Skeletal muscle tissue (tissue), 4 donors: ENCODE measurements around the gene TMEM187. TPM values are rescaled to one million over a fixed set of nuclear protein-coding genes. Genes with fewer than 3 reads are reported as not detected.

Experiments
- H3K27ac ChIP-seq: one replicate; pipeline ENCODE4 v1.7.0; 2013; ENCODE audit warnings: mild to moderate bottlenecking, low read depth, low read length, inconsistent platforms
- H3K27me3 ChIP-seq, 3 donors: one replicate each; pipeline ENCODE4 v1.7.0; 2013; ENCODE audit warnings: low read length in 3 of 3; ENCODE audit not compliant: control insufficient read depth in 3 of 3, insufficient read depth in 3 of 3
- H3K36me3 ChIP-seq, 3 donors: one replicate each; pipeline ENCODE4 v1.7.0; 2013; ENCODE audit warnings: low read length in 3 of 3; ENCODE audit not compliant: control insufficient read depth in 3 of 3, insufficient read depth in 3 of 3
- H3K4me1 ChIP-seq, 3 donors: one replicate each; pipeline ENCODE4 v1.7.0; 2013; ENCODE audit warnings: low read length in 3 of 3, mild to moderate bottlenecking in 3 of 3; ENCODE audit not compliant: control insufficient read depth in 3 of 3, insufficient read depth in 3 of 3
- H3K4me3 ChIP-seq, 3 donors: one replicate each; pipeline ENCODE4 v1.7.0; 2013; ENCODE audit warnings: low read length in 3 of 3
- H3K9ac ChIP-seq, 3 donors: one replicate each; pipeline ENCODE4 v1.7.0; 2013; ENCODE audit warnings: low read length in 3 of 3, mild to moderate bottlenecking in 3 of 3, moderate library complexity in 2 of 3, low read depth in 1 of 3
- H3K9me3 ChIP-seq, 3 donors: one replicate each; pipeline ENCODE4 v1.7.0; 2013; ENCODE audit warnings: low read length in 3 of 3; ENCODE audit not compliant: control insufficient read depth in 3 of 3
- total RNA-seq: library from RNA; depleted of rRNA; stranded (reverse); fragments of >200 nt; gene quantifications from one replicate; pipeline ENCODE4 v1.2.3, GENCODE V29; 2014
- donor health status: Osteomylitis.

The TMEM187 gene, protein sequence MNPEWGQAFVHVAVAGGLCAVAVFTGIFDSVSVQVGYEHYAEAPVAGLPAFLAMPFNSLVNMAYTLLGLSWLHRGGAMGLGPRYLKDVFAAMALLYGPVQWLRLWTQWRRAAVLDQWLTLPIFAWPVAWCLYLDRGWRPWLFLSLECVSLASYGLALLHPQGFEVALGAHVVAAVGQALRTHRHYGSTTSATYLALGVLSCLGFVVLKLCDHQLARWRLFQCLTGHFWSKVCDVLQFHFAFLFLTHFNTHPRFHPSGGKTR
- total RNA-seq = 2.1 TPM

DNA sequence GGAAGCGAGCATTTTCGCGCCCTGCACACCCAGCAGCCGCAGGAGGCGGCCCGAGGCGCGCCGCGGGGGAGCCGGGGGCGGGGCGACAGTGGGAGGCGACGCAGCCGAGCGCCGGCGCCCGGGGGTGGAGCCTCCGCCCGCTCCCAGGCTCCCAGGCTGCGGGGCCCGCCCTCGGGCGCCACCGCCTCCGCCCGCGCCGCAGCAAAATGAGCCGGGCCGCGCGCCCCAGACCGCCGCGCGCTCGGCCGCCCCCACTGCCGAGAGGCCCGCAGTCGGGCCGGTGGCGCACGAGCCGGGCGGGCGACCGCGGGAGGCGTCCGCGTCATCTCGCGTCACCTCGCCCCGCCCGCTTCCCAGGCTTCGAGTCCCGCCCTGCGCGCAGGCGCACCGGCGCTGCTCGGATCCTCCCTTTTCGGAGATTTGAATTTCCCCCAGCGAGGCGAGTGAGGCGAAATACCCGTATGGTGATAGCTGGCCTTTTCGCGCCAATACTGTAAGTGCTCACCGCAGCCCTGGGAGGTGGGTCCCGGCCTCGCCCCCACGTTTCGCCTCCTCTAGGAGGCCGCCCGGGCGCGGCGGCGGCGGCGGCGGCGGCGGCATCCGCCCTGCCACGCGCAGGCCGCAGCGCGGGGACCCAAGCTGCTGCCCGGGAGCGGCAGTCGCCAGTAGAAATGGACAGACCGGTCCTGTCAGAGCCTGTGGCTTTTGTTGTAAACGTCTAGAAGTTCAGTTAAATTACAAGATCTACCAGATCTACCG, at the start of gene TMEM187:
Gene TMEM187, plus strand, starts transcription at position 387 of the 759 bp plus-strand sequence. CDS start 9,309 bp downstream, outside the sequence.
- peak within 1 kb of the TSS; percentile 99 for H3K27ac ChIP-seq
- no peaks in the 10 kb centered on the region for H3K36me3 ChIP-seq
- peak within 1 kb of the TSS; percentile 88 to 93 (median 89) for H3K4me3 ChIP-seq
- peak within 1 kb of the TSS; percentile 95 to 99 (median 97) for H3K9ac ChIP-seq
- H3K4me1 ChIP-seq = peaks cover 35 to 45% (median 37%) of the 10 kb centered on the region in 3 donors
- H3K9me3 ChIP-seq = no peaks in the 10 kb centered on the region
- no peaks in the 10 kb centered on the region for H3K27me3 ChIP-seq

DNA sequence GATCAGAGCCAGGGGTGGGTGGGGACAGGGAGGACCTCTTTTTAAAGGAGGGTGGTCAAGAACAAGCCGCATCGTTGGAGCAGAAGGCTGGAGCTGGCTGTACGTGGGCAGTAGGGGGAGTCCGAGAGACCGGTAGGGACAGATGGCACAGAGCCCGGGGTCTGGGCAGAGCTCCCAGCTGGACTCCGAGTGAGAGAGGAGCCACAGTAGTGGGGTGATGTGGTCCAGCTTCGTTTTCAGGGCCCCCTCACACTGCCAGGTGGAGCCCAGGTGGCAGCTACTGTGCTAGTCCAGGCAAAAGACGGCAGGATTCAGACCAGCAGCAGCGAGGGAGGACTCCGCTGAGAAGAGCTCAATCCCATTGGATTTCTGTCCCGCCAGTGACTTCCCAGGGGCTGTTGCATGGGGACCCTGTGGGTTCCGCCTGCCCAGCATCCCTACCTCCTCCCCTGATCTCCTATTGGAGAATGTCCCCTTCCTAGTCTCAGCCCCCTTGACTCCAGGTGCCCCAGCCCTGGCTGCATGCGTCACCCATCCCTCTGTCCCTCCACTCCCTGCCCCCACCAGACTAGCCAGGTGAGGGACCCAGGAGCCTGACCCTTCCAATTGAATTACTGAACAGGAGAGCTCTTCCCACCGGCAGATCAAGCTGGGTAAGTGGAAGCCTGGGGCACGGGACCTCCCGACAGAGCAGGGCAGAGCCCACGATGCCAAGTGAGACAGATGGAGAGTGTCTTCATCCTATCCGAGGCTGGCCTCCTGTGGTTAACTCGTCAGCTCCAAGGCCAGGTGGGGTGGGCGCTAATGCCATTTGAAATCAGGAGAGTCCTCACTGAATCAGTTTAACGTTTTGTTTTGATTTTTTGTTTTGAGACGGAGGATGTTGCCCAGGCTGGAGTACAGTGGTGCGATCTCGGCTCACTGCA, 49.4 kb upstream of the TMEM187 start:
- Histone ChIP-seq H3K9me3 (no peaks in the 10 kb centered on the region), H3K4me3 (peak overlapping the region in 1 of 3 donors; percentile 19), H3K27ac (no peak overlapping the region), H3K36me3 (no peaks in the 10 kb centered on the region), H3K9ac (no peak overlapping the region), H3K4me1 (peaks cover 22 to 56% (median 38%) of the 10 kb centered on the region in 3 donors), H3K27me3 (peaks cover 0 to 15% (median 0%) of the 10 kb centered on the region in 3 donors)

DNA sequence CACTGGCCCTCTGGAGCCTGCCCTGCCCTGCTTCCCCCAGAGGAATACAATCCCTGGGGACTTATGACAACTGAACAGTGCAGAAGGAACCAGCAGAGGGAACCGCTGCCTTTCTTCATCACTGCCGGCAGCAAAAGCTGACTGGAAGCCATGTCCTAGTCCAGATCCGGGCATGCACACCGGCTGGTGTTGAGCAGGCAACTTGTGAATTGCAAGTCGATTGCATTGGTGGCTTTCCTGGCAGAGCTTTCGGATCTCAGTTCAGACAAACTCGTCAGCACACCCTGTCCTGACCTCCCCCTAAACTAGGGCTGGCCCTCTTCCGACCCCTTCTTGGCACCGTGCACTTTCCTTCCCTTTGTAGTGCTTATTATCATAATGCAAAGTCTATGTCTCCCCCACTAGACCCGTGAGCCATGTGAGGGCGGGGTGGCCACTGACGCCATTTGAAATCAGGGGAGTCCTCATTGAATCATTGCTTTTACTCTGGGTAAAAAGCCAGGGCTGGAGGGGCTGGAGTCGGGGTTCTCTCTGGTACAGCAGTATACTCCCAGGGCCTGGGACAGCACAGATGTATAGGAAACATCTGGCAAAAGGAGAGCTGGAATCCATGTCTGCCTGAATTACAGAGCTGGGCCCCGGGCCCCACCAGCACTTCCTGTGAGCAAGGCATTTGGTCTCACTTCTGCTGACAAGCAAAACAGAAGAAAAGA, 48.2 kb upstream of the TMEM187 start:
- Histone ChIP-seq H3K36me3 (no peaks in the 10 kb centered on the region), H3K27me3 (peaks cover 0 to 8% (median 0%) of the 10 kb centered on the region in 3 donors), H3K27ac (no peak overlapping the region), H3K4me3 (no peak overlapping the region), H3K9ac (peak overlapping the region in 1 of 3 donors; percentile 25), H3K4me1 (peaks cover 25 to 62% (median 43%) of the 10 kb centered on the region in 3 donors), H3K9me3 (no peaks in the 10 kb centered on the region)

DNA sequence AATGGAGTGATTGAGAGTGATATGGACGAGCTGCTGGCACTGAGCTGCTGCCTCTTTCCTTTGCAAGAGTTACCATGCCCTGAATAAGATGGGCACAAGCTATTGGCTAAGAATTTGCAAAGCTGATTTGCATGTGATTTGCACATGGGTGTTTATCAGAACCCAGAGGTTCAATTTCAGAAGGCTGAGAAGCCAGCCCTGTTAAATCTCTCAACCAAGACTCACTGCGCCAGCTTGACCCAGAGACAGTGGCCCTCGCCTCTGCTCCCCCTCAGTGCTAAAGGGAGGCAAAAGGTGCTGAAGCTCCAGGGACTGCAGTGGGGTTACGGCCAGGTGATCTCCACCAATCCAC, 47.2 kb upstream of the TMEM187 start:
- H3K4me3 ChIP-seq = peak overlapping the region; percentile 27 to 35 (median 30)
- H3K27me3 ChIP-seq = peaks cover 0 to 8% (median 0%) of the 10 kb centered on the region in 3 donors
- peak overlapping the region; percentile 12 for H3K27ac ChIP-seq
- no peaks in the 10 kb centered on the region for H3K9me3 ChIP-seq
- H3K9ac ChIP-seq = no peak overlapping the region
- peaks cover 25 to 69% (median 44%) of the 10 kb centered on the region in 3 donors for H3K4me1 ChIP-seq
- H3K36me3 ChIP-seq = peaks cover 3 to 10% (median 3%) of the 10 kb centered on the region in 3 donors

DNA sequence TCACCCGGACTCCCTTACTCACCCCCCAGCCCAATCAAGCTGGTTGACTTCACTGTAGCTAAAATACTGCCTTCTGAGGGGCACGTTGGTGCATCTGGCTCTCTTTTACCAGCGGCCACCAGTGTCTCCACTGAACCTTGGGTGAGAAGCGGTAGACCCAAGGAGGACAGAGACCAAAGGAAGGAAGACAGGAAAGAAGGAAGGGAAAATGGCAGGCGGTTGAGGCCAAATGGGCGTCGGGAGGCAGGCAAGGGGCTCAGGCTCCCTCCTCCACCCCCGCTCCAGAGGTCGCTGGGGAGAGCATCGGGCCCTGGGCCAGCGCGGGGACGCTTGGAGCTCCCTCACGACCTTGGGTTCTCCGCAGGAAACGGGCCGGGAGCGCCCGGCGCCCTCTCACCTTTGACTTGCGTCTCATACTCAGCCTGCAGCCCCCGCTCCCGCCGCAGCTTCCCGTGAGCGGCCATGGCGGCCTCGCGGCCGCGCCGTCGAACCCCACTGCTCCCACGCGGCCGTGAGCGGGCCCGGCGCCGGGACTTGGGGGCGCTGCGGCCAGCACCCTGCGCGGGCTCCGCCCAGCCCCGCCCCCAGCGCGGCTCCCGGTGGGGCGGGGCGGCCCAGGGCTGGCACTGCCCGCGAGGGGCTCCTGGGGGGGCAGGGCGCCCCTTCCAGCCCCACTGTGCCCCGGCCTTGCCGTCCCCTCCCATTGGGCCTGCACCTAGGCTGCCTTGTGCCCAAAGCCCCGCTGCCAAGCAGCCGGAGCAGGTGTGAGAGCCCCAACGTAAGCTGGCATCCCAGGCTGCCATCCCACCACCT, 46.6 kb upstream of the TMEM187 start, which contains the start of gene ARHGAP4:
Gene ARHGAP4, minus strand, starts transcription at position 526 of the 813 bp plus-strand sequence. Its CDS starts 62 bp downstream, at position 464.
- H3K27me3 ChIP-seq = peaks cover 0 to 7% (median 0%) of the 10 kb centered on the region in 3 donors
- peak within 1 kb of the TSS; percentile 88 for H3K27ac ChIP-seq
- peaks cover 7 to 15% (median 8%) of the 10 kb centered on the region in 3 donors for H3K36me3 ChIP-seq
- peaks cover 25 to 72% (median 43%) of the 10 kb centered on the region in 3 donors for H3K4me1 ChIP-seq
- no peaks in the 10 kb centered on the region for H3K9me3 ChIP-seq
- H3K9ac ChIP-seq = peak within 1 kb of the TSS; percentile 85 to 90 (median 87)
- H3K4me3 ChIP-seq = peak within 1 kb of the TSS; percentile 38 to 77 (median 68)

DNA sequence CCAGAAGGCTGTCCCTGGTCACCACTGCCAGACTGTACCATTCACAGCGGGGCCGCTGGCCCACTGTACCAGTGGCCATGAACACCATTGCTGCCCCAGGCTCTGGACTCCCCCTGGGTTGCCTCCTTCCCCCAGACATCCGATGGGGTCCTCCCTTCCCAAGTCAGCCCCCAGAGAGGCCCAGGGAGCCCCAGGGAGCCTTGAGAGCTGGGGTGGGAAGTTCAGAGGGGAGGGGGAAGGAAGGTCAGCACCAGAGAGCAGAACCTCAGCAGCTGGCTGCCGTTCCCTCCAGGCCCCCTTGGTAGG, 46.0 kb upstream of the TMEM187 start:
- H3K4me1 ChIP-seq = peaks cover 25 to 69% (median 41%) of the 10 kb centered on the region in 3 donors
- H3K36me3 ChIP-seq = peaks cover 9 to 21% (median 13%) of the 10 kb centered on the region in 3 donors
- H3K27ac ChIP-seq = peak overlapping the region; percentile 88
- H3K27me3 ChIP-seq = peaks cover 0 to 5% (median 0%) of the 10 kb centered on the region in 3 donors
- peak overlapping the region in 2 of 3 donors; percentile 87 to 90 for H3K9ac ChIP-seq
- no peaks in the 10 kb centered on the region for H3K9me3 ChIP-seq
- peak overlapping the region in 2 of 3 donors; percentile 38 to 68 for H3K4me3 ChIP-seq

DNA sequence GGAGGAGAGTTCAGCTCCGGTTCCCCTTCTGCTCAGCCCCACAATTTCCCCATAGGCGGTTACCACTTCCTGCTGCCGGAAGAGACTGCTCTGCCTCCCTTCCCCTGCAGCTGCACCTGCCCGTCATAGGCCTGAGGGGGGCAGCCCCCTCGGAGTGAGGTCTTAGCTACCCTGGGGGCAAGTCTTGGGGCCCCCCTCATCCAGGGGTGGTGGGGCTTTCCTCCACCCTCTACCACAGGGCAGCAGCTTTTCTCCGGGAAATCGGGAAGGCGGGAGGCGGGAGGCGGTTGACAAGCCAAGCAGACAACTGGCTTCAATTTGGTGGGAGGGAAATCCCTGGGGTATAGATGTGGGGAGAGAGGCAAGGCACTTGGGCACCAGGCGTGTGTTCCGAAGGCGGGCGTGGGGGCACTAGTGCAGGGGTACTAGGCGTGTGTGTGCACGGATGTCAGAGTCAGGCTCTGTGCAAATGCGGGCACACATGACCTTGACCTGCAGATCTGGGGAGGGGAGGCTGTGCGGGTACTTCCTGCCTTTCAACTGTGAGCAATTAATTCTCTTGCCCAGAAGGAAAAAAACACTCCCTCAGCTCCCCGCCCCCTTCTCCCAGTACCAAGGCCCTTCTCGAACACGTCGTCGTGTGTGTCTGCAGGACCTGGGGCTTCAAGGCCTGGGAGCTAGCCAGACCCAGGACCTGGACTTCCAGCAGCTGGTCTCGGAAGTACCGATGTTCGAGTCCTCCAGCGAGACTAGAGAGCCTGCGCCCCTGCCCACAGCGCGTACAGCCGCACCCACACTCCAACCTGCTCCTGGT, 45.5 kb upstream of the TMEM187 start:
- peaks cover 0 to 5% (median 0%) of the 10 kb centered on the region in 3 donors for H3K27me3 ChIP-seq
- peak overlapping the region; percentile 85 to 90 (median 87) for H3K9ac ChIP-seq
- H3K4me3 ChIP-seq = peak overlapping the region; percentile 68 to 77 (median 77)
- H3K27ac ChIP-seq = peak overlapping the region; percentile 88
- H3K9me3 ChIP-seq = no peaks in the 10 kb centered on the region
- H3K36me3 ChIP-seq = peaks cover 12 to 24% (median 19%) of the 10 kb centered on the region in 3 donors
- H3K4me1 ChIP-seq = peaks cover 21 to 63% (median 37%) of the 10 kb centered on the region in 3 donors

DNA sequence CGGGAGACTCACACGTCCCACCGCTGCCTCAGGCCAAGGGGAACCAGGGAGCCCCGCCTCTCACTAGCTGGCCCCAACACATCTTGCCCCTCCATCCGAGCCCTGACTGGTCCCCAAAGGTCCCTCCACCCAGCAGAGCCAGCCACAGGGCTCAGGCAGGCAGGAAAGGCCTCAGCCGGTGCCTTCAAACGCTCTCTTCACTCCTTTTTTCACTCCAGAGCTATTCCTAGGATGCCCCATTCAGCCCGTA, 45.0 kb upstream of the TMEM187 start:
- H3K27me3 ChIP-seq = peaks cover 0 to 5% (median 0%) of the 10 kb centered on the region in 3 donors
- peaks cover 12 to 24% (median 22%) of the 10 kb centered on the region in 3 donors for H3K36me3 ChIP-seq
- H3K4me1 ChIP-seq = peaks cover 20 to 61% (median 35%) of the 10 kb centered on the region in 3 donors
- peak overlapping the region; percentile 68 to 77 (median 77) for H3K4me3 ChIP-seq
- peak overlapping the region; percentile 88 for H3K27ac ChIP-seq
- H3K9me3 ChIP-seq = no peaks in the 10 kb centered on the region
- H3K9ac ChIP-seq = peak overlapping the region; percentile 85 to 90 (median 87)
